Adrenal gland (tissue), 5 donors: ENCODE results near the gene PTPRS.

Experiments
- CTCF ChIP-seq, 6 experiments: fragments of 450-650 bp in 4 of 6; fragments of 200-600 bp in 2 of 6; sonication (generic) in 1 of 6; IDR thresholded peaks; 1 replicate in 5 of 6; 2 replicates in 1 of 6; pipeline versions ENCODE4 v1.5.1 to v1.8.0; 2016 to 2021; ENCODE audit warnings: antibody characterized with exemption in 6 of 6, mild to moderate bottlenecking in 2 of 6, moderate library complexity in 1 of 6
- POLR2A ChIP-seq, 2 donors: fragments of 450-650 bp; IDR thresholded peaks; one replicate each; pipeline ENCODE4 v1.6.1; 2017; ENCODE audit warnings: antibody characterized with exemption in 2 of 2, mild to moderate bottlenecking in 2 of 2, moderate library complexity in 1 of 2
- donor health status: DM: no; HTN: no; CAD: no.

DNA sequence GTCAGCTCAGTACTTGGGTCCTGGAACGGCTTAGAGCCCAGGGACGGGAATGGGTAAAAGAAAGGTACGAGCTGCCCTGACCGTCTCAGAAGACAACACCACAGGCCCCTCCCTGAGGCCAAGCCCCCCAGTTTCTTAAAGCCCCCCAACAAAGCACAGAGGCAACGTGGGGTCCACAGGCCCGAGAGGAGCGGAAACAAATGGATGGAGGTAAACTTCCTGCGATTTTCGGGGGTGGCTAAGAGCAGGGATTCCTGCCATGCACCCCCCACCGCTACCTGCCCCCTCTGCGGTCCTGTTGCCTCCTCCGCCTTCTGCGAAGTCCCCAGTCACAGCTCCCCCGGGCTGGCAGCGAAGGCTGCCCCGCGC, 48.2 kb downstream of the PTPRS start:
- TF ChIP-seq CTCF (IDR thresholded peaks at IDR 0.05) (no peak), POLR2A (IDR thresholded peaks at IDR 0.05) (no peak)
